ENCODE data around the gene OR4D2. TPM values are rescaled to one million over a fixed set of nuclear protein-coding genes. Genes with fewer than 3 reads are reported as not detected.

Gene OR4D2
- polyA plus RNA-seq, 1 donor from 2014 or later: not detected

- Histone ChIP-seq H4K20me1 (ENCODE audit: insufficient read depth) (no peaks in the 10 kb centered on the region), H3F3A (ENCODE audit: insufficient read depth, low read length, poor library complexity, severe bottlenecking) (no peaks in the 10 kb centered on the region), H3K27ac (ENCODE audit: low read length) (no peak overlapping the region), H3K79me2 (replicated peaks; ENCODE audit: insufficient read depth, low read length) (no peaks in the 10 kb centered on the region), H3K27me3 (ENCODE audit: insufficient read depth, low read depth, low read length) (peaks cover 4% of the 10 kb centered on the region), H3K4me2 (ENCODE audit: low read length) (no peak overlapping the region), H3K4me3 (ENCODE audit: low read length) (no peak overlapping the region), H3K36me3 (ENCODE audit: insufficient read depth, low read length) (no peaks in the 10 kb centered on the region), H3K9me2 (ENCODE audit: insufficient read depth, low read length) (no peaks in the 10 kb centered on the region), H3K9me3 (ENCODE audit: low read length) (no peaks in the 10 kb centered on the region), H2AFZ (ENCODE audit: low read depth, low read length) (no peak overlapping the region), H3K9ac (ENCODE audit: low read length) (no peak overlapping the region)
- TF ChIP-seq TAF1 (IDR thresholded peaks at IDR 0.05; ENCODE audit: low read depth): no peak
- no peak for TF ChIP-seq MXI1 (conservative IDR thresholded peaks at IDR 0.05; ENCODE audit: poor library complexity, severe bottlenecking)
- TF ChIP-seq CTCF (IDR thresholded peaks at IDR 0.05; ENCODE audit: poor library complexity, severe bottlenecking): no peak
- TF ChIP-seq EP300 (conservative IDR thresholded peaks at IDR 0.05; ENCODE audit: poor library complexity, severe bottlenecking): no peak
- no peak for TF ChIP-seq SMC3 (conservative IDR thresholded peaks at IDR 0.05; ENCODE audit: poor library complexity)
- no peak for TF ChIP-seq POLR2AphosphoS5 (IDR thresholded peaks at IDR 0.05)
- no peak for TF ChIP-seq EZH2 (IDR thresholded peaks at IDR 0.05; ENCODE audit: borderline replicate concordance, insufficient read depth, low read length, poor library complexity, severe bottlenecking)
- no peak for TF ChIP-seq REST (IDR thresholded peaks at IDR 0.05; ENCODE audit: borderline replicate concordance)
- no peak for TF ChIP-seq RAD21 (conservative IDR thresholded peaks at IDR 0.05)
Measured at GRCh38 chr17:58174871-58175270, 8.1 kb downstream of the OR4D2 start.

- Histone ChIP-seq H2AFZ (ENCODE audit: low read depth, low read length) (no peak overlapping the region), H3K9ac (ENCODE audit: low read length) (no peak overlapping the region), H3K9me2 (ENCODE audit: insufficient read depth, low read length) (no peaks in the 10 kb centered on the region), H3K4me2 (ENCODE audit: low read length) (no peak overlapping the region), H3K36me3 (ENCODE audit: insufficient read depth, low read length) (no peaks in the 10 kb centered on the region), H3K9me3 (ENCODE audit: low read length) (no peaks in the 10 kb centered on the region), H4K20me1 (ENCODE audit: insufficient read depth) (no peaks in the 10 kb centered on the region), H3K27ac (ENCODE audit: low read length) (no peak overlapping the region), H3F3A (ENCODE audit: insufficient read depth, low read length, poor library complexity, severe bottlenecking) (no peaks in the 10 kb centered on the region), H3K4me3 (ENCODE audit: low read length) (no peak overlapping the region), H3K79me2 (replicated peaks; ENCODE audit: insufficient read depth, low read length) (no peaks in the 10 kb centered on the region), H3K27me3 (ENCODE audit: insufficient read depth, low read depth, low read length) (peaks cover 2% of the 10 kb centered on the region)
- TF ChIP-seq POLR2AphosphoS5 (IDR thresholded peaks at IDR 0.05) (no peak), EZH2 (IDR thresholded peaks at IDR 0.05; ENCODE audit: borderline replicate concordance, insufficient read depth, low read length, poor library complexity, severe bottlenecking) (no peak), CTCF (IDR thresholded peaks at IDR 0.05; ENCODE audit: poor library complexity, severe bottlenecking) (no peak), RAD21 (conservative IDR thresholded peaks at IDR 0.05) (no peak), TAF1 (IDR thresholded peaks at IDR 0.05; ENCODE audit: low read depth) (no peak), MXI1 (conservative IDR thresholded peaks at IDR 0.05; ENCODE audit: poor library complexity, severe bottlenecking) (no peak), REST (IDR thresholded peaks at IDR 0.05; ENCODE audit: borderline replicate concordance) (no peak), SMC3 (conservative IDR thresholded peaks at IDR 0.05; ENCODE audit: poor library complexity) (no peak), EP300 (conservative IDR thresholded peaks at IDR 0.05; ENCODE audit: poor library complexity, severe bottlenecking) (no peak)
Measured at GRCh38 chr17:58176200-58176599, 9.4 kb downstream of the OR4D2 start.

Measured in neural cell (in vitro differentiated cells).